ENCODE data around the gene TBX2.

Gene TBX2

GRCh38 chr17:61456061-61456681 lies 56.5 kb downstream of the TBX2 start:
- DNase-seq: no peak

DNA sequence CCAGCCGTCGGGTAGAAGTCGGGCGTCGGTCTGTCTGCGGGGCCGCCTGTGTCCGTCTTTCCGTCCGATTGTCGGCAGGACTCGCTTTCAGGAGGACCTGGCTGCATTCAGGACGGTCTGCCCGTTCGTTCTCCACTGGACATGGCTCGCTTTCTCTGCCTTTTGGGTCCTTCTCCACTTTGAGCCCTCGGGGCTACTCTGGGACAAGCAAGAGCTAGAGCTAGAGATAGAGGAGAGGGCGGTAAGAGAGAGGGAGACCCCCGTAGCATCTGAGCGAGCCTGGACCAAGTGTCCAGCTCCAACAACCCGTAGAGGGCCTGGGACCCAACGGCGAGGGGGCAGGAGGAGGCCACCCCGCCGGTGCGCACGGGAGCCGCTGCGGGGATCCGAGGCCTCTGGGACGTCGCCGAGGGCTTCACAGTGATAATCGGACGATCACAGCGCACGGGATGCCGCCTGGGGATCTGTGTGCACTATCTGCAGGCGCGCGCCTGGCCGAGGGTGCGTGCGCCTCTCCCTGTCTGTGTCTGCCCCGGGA lies 57.1 kb downstream of the TBX2 start:
- DNase-seq: no peak

GRCh38 chr17:61457226-61457983 lies 57.8 kb downstream of the TBX2 start:
- DNase-seq: no peak

DNA sequence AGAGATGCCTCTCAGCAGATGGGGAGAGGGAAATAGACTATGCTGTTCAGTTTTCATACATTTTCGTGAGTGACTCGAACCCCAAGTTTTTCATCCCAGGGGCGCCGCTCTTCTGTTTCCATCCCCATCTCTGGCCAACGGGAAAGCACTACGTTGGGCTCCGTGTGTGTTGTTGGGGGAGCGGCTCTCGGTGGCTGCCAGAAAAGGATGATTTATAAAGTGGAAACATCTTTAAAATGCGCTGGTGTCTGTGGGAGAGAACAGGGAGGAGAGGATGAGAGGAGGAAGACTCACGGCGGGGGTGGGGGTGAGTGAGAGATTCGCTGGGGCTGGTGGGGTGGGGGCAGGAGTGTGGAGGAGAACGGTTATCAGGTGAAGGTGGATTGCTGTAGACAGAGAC lies 58.4 kb downstream of the TBX2 start:
- DNase-seq: no peak

GRCh38 chr17:61458421-61459141 lies 58.9 kb downstream of the TBX2 start:
- no peak for DNase-seq

Measured in activated CD4-positive, alpha-beta T cell treated with anti-CD3 and anti-CD28 coated beads, Interleukin-2, amount 50 U/mL, for 1 hour (primary cell).